Eye (tissue), 1 donor: Measurements from ENCODE around the gene KRTAP5-9.
"Not testable (repeated sequence)": the region's sequence is repeated elsewhere in the genome, so short reads cannot be mapped to it uniquely, and the experiment has no call there.

Experiments used
- DNase-seq: peaks from one replicate; pipeline ENCODE4 v3.0.0-alpha.2; 2015

The KRTAP5-9 gene

GRCh38 chr11:71563406-71563805 is 15.2 kb downstream of the KRTAP5-9 start:
- DNase-seq = peak; percentile 52

GRCh38 chr11:71564430-71564829 is 16.2 kb downstream of the KRTAP5-9 start:
- no peak for DNase-seq

- DNase-seq = no peak
These were observed 17.0 kb downstream of the KRTAP5-9 start, which contains the start of gene KRTAP5-10 for GRCh38 chr11:71565263-71565662. Gene KRTAP5-10 (plus strand): TSS chr11:71565563. CDS start chr11:71565588, 25 bp downstream.

GRCh38 chr11:71566081-71566620 is 17.9 kb downstream of the KRTAP5-9 start:
- no peak for DNase-seq

GRCh38 chr11:71566626-71567599 is 18.7 kb downstream of the KRTAP5-9 start:
- DNase-seq = peak; percentile 43

- not testable (repeated sequence) for DNase-seq
These were observed 19.4 kb downstream of the KRTAP5-9 start for GRCh38 chr11:71567633-71568032.

- peak; percentile 30 for DNase-seq
These were observed 20.6 kb downstream of the KRTAP5-9 start for GRCh38 chr11:71568704-71569349.

- not testable (repeated sequence) for DNase-seq
These were observed 23.1 kb downstream of the KRTAP5-9 start for GRCh38 chr11:71571101-71571850.

GRCh38 chr11:71572811-71573210 is 24.6 kb downstream of the KRTAP5-9 start:
- no peak for DNase-seq

- DNase-seq = no peak
These were observed 26.2 kb downstream of the KRTAP5-9 start for GRCh38 chr11:71574418-71574817.

GRCh38 chr11:71575723-71576424 is 27.7 kb downstream of the KRTAP5-9 start:
- DNase-seq = peak; percentile 42

GRCh38 chr11:71576688-71577465 is 28.7 kb downstream of the KRTAP5-9 start:
- DNase-seq = not testable (repeated sequence)

GRCh38 chr11:71577469-71578004 is 29.3 kb downstream of the KRTAP5-9 start:
- DNase-seq = no peak

- DNase-seq = not testable (repeated sequence)
These were observed 31.3 kb downstream of the KRTAP5-9 start for GRCh38 chr11:71579513-71579912.

GRCh38 chr11:71580057-71581003 is 32.1 kb downstream of the KRTAP5-9 start:
- DNase-seq = peak; percentile 77

- DNase-seq = no peak
These were observed 33.6 kb downstream of the KRTAP5-9 start for GRCh38 chr11:71581826-71582225.

GRCh38 chr11:71582309-71582895 is 34.2 kb downstream of the KRTAP5-9 start, which contains the start of gene KRTAP5-11:
Gene KRTAP5-11 (minus strand): TSS chr11:71582875. CDS start chr11:71582837, 38 bp downstream.
- DNase-seq = no peak

GRCh38 chr11:71582969-71583368 is 34.7 kb downstream of the KRTAP5-9 start:
- not testable (repeated sequence) for DNase-seq

- DNase-seq = not testable (repeated sequence)
These were observed 37.5 kb downstream of the KRTAP5-9 start for GRCh38 chr11:71585673-71586072.
